NOMO-1 treated with dmso at 0.1 percent for 144 hours (cell line): Measurements from ENCODE around the gene CACTIN.
"Not testable (repeated sequence)": the region's sequence is repeated elsewhere in the genome, so short reads cannot be mapped to it uniquely, and the experiment has no call there.

Source experiments
- DNase-seq: peaks from one replicate; lab custom pipeline; 2025; ENCODE audit not compliant: unreplicated experiment; lab: John Stamatoyannopoulos, UW

The CACTIN gene

GRCh38 chr19:3628766-3629165 lies 2.2 kb upstream of the CACTIN start:
- not testable (repeated sequence) for DNase-seq

DNA sequence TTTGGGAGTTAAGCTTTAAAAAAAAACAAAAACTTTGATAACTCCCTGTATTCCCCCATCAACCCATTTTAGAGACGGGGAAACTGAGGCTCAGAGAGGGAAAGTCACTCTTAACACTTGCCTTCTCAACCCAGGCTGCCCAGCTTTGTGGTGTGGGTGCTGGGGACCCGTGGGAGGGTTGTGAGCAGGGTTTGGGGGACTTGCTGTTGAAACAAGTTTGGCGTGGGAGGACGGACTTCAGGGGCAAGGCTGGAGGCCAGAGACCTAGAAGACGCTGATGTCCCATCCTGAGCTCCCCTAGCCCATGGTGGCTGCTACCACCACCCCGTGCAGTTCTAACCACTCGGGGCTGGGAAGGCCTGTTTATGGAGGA lies 747 bp upstream of the CACTIN start:
- no peak for DNase-seq

GRCh38 chr19:3625996-3626472 lies 556 bp downstream of the CACTIN start:
- no peak for DNase-seq

DNA sequence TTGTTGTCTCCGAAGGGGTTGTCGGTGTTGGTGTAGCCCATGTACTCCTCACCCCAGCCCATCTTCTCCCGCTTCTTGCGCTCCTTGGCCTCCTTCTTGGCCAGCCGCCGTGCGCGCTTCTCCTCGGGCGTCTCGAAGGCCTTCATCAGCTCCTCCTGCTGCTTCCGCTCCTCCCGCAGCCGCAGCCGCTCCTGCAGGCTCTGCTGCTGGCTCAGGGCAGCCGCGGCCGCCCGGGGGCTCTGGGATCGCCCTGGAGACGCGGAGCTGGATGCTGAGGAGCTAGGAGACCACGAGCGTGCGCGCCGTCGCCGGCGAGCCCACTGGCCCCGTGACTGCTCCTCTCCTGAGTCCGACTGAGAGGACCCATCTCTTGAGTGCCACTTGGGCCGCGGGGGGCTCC lies 2.9 kb downstream of the CACTIN start:
- no peak for DNase-seq

GRCh38 chr19:3622224-3622623 lies 4.4 kb downstream of the CACTIN start:
- DNase-seq, result no peak

- no peak for DNase-seq
These were observed 4.9 kb downstream of the CACTIN start for GRCh38 chr19:3621689-3622088.

GRCh38 chr19:3620817-3621547 lies 5.6 kb downstream of the CACTIN start:
- DNase-seq, result no peak

DNA sequence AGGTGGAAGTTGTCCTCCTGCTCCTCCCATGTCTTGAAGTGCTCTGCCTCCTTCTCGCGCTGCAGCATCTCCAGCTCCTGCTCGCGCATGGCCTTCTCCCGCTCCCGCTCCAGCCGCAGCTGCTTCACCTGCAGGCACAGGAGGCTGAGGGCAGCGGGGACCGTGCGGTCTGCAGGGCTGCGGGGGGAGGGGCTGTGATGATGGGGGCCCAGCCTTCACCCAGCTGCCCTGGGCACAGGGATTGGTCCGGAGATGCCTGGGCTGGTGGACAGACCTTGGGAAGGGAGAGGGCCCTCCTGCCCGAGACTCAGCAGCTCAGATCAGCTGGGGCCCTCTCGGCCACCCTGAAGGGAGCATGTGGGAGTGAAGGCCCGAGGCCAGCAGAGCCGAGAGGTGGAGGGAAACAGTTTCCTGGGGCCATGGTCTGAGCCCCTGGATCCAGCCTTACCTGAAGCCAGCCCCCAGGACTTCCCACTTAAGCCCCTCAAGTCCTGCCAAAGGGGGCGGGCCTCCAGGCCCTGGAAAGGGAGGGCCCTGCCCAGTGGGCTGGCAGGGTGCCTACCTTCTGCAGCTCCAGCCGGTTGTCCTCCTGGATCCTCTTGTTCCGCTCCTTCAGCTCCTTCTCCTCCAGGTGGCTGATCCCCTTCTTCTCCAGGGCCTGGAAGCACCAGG lies 6.3 kb downstream of the CACTIN start:
- DNase-seq, result no peak

- DNase-seq, result no peak
These were observed 7.0 kb downstream of the CACTIN start for GRCh38 chr19:3619631-3620012.

DNA sequence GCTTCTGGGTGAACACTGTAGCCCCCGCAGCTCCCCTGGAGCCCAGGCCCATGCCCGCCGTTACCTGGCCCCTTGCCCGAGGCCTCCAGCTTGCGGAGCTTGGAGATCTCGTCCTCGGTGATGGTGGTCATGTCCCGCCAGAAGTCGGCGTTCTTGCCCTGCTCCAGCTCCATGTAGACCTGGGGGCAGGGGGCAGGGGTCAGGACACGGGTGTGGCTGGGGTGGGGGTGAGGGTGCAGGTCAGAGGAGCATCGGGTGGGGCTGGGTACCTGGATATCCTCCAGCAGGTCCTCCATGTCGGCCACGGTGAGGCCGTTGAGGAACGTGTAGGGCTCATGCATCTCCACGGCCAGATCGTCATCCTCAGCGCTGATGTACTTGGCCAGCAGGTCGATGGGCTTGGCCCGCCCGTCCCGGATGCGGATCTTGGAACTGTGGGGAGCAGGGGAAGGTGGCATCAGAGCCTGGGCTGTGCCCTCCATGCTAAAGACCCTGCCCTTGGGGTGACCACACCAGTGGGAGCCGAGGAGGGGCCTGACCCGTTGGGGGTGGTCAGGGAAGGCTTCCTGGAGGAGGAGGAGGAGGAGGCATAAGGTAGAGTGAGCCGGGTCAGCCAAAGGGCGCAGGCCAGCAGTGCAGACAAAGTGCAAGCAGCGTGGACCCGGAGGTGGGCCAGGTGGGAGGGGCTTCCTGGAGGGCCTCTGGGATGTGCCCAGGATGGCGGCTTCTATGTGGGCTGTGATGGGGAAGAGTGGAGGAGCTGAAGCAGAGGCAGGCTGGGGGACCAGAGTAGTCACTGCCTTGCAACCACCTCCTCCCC lies 7.6 kb downstream of the CACTIN start:
- no peak for DNase-seq

GRCh38 chr19:3618144-3618810 lies 8.3 kb downstream of the CACTIN start:
- no peak for DNase-seq

DNA sequence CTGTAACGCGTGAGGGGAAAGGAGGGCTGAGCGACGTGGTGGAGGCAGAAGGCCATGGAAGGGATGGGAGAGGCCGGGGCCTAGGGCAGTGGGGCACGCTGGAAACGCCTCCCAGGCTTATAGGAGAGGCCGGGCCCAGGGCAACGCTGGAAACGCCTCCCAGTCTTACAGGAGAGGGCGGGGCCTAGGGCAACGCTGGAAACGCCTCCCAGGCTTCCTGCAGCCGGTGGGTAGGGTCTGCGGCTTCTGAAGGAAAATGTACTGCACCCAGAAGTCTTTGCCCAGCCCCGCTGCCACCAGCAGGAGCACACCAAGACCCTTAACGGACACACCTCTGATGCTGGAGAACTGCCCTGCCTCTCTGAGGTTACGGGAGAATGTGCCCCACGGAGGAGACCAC lies 9.1 kb downstream of the CACTIN start:
- DNase-seq, result no peak

DNA sequence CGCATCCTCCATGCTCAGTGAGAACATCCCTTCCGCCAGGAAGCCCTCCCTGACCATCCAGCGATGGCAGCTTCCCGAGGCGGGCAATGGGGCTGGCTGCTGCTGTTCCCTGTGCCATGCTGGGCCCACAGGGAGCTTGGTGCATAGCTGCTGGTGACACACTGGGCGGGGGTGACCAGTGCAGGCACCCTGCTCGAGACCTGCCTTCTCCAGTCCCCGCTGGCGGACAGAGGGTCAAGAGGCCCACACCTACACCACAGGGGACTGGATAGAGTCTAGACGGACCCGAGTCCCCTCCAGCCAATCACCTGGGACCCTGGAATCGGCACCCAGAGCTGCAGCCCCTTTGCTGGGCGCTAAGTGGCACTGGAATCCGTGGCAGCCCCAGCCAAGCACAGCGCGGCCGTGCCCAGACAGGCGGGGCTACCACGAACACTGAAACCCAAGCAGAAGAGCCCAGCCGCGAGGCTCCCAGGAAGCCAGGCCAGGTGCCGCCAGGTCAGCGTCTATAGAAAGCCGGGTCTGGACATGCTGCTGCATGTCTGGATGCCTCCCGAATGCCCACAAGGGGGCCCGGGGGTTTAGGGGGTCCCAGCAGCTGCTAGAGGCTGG lies 11.0 kb downstream of the CACTIN start:
- DNase-seq, result no peak

DNA sequence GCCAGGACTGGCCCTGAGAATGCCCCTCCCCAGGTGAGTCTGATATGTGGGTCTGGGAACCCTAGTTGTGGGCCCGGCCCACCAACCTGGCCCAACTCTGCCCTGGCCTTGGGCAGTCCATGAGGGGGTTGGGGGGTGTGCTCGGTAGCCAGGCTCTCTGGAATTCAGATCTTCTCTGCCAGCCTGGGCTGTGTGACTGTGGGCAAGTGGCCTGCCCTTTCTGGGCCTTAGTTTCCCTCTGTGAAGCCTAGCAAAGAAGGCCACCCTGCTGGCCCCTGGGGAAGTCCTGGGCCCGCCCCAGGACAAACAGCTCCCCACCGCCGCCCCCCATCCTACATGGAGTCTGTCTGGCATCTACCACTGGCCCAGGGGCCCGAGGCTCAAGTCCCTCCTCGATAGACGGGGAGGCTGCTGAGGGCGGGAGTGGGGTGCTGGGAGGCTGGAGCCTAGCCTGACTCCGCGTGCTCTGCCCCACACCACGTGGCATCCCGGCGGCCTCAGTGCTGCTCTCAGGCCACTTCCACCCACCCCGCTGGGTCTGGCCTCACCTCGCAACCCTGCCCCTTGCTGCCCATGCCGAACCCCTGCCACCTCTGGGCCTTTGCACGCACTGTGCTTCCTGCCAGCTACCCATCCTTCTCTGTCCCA lies 11.6 kb downstream of the CACTIN start:
- DNase-seq, result no peak

DNA sequence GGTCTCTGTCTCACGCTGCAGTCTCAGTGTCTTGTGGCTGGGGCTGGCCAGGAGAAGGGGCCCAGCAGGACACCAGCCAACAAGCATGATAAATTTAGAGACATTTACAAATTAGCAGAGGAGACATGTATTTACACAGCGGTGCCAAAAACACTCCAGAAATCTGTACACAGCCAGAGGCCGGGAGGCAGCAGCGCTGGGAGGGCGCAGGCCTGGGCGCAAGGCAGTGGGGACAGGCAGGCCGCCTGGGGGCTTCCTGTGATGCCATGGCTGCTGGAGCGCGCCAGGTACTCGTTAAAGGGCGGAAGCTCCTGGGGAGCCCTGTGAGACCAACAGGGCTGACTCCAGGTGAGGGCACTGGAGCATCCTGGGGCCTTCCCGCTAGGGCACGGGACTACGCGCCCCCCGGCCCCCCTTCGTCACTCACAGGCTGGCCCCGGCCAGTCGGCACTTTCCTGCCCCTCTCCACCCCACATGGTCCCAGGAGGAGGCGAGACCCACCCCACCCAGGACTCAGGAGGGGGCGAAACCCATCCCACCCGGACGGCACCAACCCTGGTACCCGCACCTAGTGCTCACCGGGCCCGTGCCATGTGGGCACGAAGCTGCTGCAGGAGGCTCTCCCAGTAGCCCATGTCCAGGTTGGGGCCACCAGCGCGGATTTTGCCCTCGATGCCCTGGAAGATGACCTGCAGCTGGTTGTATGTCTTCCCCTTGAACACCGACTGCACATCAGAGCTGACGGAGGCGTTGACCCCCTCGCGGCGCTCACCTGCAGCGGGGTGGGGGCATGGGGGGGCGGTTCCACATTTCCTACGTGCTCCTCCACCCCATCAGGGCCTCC lies 12.6 kb downstream of the CACTIN start:
- no peak for DNase-seq

GRCh38 chr19:3612901-3613741 lies 13.5 kb downstream of the CACTIN start:
- DNase-seq, result no peak

DNA sequence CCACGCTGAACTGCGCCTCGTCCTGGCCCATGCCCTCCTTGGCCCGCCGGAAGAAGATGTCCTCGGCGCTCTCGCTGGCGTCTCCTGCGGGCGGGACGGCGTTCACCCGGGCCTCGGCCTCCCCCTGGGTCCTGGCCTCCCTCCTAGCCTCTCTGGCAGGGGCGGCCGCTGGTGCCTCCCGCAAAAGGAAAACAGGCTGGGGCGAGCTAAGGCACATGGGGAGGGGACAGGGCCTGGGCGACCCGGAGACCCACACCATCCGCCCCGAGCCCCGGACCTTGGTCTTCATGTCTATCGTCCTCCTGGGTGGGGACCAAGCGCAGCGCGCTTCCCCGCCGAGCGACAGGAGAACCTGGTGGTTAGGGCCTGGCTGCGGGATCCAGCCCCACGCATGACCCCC lies 14.3 kb downstream of the CACTIN start:
- no peak for DNase-seq

DNA sequence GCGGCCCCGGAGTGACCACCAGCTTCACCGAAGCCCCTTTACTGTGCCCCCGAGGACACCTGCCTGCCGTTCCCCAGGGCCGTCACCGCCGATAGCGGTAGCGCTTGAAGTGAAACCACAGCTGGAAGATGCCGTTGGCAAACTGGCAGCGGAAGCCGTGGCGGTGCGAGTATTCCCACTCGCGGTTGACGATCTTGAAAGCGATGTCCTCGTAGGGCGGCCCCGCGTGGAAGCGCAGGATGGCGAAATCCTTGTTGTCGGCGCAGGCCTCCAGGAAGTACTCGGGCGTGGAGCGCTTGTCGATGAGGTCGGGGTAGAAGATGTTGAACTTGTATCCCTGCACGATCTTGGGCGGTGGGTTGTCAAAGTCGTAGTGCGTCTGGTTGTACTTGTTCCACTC lies 14.7 kb downstream of the CACTIN start:
- no peak for DNase-seq
